Pancreas (tissue), 10 donors: ENCODE data around the gene POLA1. TPM values are rescaled to one million over a fixed set of nuclear protein-coding genes. Genes with fewer than 3 reads are reported as not detected.

Source experiments
- ATAC-seq, 4 donors: fragments of 200-7000 bp; cut with Tn5 transposase; one replicate each; pipeline versions ENCODE4 v1.8.0 to v1.9.1; 2020; ENCODE audit warnings: mild to moderate bottlenecking in 4 of 4, moderate library complexity in 4 of 4
- DNase-seq, 6 donors: peaks; one replicate each; pipeline ENCODE4 v3.0.0-alpha.2; 2020
- FAIRE-seq: peaks from 2 replicates; lab custom pipeline; 2012; peaks lifted over from hg19 to GRCh38; lab: Jason Lieb, UNC
- H3K27ac ChIP-seq, 4 donors: fragments of 200-600 bp; sonication (generic); 1 replicate in 3 of 4; 2 replicates in 1 of 4; pipeline versions ENCODE4 v1.5.0 to v1.8.0; 2020
- H3K27me3 ChIP-seq, 4 donors: fragments of 200-600 bp; one replicate each; pipeline ENCODE4 v1.8.0; 2021
- H3K36me3 ChIP-seq, 3 donors: fragments of 200-600 bp; sonication (generic) in 1 of 3; one replicate each; pipeline versions ENCODE4 v1.5.0 to v1.8.0; 2020 to 2021
- H3K4me1 ChIP-seq, 3 donors: fragments of 200-600 bp; one replicate each; pipeline ENCODE4 v1.8.0; 2021
- H3K4me3 ChIP-seq, 4 donors: fragments of 200-600 bp; sonication (generic) in 2 of 4; one replicate each; pipeline versions ENCODE4 v1.5.0 to v1.8.0; 2020 to 2021
- H3K9me3 ChIP-seq, 4 donors: fragments of 200-600 bp; one replicate each; pipeline ENCODE4 v1.8.0; 2021
- WGBS, 2 donors: extraction: QIAGEN DNeasy Blood & Tissue Kit; methylation state at CpG; one replicate each; pipeline ENCODE4 v1.1.7; 2013; 5-methylcytosine and 5-hydroxymethylcytosine counted together
- intact Hi-C, 3 donors: fragments of 100-400 bp; cut with DNase I; formaldehyde crosslinking; loops; one replicate each; pipeline versions ENCODE4 v1.11.1 to v1.14.2; 2022
- polyA plus RNA-seq, 2 donors: library from polyadenylated mRNA; stranded (reverse); fragments of 200-250 nt; gene quantifications; one replicate each; pipeline ENCODE4 v1.2.3, GENCODE V29; 2013
- total RNA-seq, 6 donors: library from RNA; stranded (reverse); fragmentation: NEBNext Ultra II Directional in 4 of 6; extraction: Animal tissue kit (Norgen Biotek cat#: 25700) in 4 of 6; gene quantifications; one replicate each; pipeline versions ENCODE4 v1.2.1 to v1.2.4, GENCODE V29; 2021 to 2023
- TF ChIP-seq, protein P1 (sequence below), 4 donors: fragments of 200-600 bp; sonication (generic) in 3 of 4; IDR thresholded peaks; one replicate each; pipeline versions ENCODE4 v1.5.0 to v1.8.0; 2021; ENCODE audit warnings: antibody characterized with exemption in 4 of 4
- donor health status: healthy with polysubstance abuse.
- donor health status: DM: no; HTN: no; CAD: no; lungs with moderate emphysema.
- donor health status: DM: no; HTN: no; CAD: no.
- donor health status: control.
- donor health status: control.
- donor health status: Bipolar disorder and iron deficiency.
- donor health status: DM: yes; HTN: yes; CAD: no.
- donor health status: DM: no; HTN: no; CAD: no.
- donor health status: DM: no; HTN: no; CAD: no.
- donor health status: DM: yes; HTN: yes; CAD: no.

The POLA1 gene
- total and polyA plus RNA-seq, 8 donors = 1.4 to 6.1 (median 4.4) TPM

GRCh38 chrX:24760363-24761000 lies 66.8 kb downstream of the POLA1 start:
- Histone ChIP-seq H3K9me3 (no peaks in the 10 kb centered on the region), H3K27ac (no peak overlapping the region), H3K4me1 (no peaks in the 10 kb centered on the region), H3K27me3 (no peaks in the 10 kb centered on the region), H3K4me3 (no peak overlapping the region), H3K36me3 (no peaks in the 10 kb centered on the region)
- no peak for ATAC-seq
- intact Hi-C loops = no loop called here
- FAIRE-seq = no peak
- DNase-seq = no peak
- TF ChIP-seq, protein P1, sequence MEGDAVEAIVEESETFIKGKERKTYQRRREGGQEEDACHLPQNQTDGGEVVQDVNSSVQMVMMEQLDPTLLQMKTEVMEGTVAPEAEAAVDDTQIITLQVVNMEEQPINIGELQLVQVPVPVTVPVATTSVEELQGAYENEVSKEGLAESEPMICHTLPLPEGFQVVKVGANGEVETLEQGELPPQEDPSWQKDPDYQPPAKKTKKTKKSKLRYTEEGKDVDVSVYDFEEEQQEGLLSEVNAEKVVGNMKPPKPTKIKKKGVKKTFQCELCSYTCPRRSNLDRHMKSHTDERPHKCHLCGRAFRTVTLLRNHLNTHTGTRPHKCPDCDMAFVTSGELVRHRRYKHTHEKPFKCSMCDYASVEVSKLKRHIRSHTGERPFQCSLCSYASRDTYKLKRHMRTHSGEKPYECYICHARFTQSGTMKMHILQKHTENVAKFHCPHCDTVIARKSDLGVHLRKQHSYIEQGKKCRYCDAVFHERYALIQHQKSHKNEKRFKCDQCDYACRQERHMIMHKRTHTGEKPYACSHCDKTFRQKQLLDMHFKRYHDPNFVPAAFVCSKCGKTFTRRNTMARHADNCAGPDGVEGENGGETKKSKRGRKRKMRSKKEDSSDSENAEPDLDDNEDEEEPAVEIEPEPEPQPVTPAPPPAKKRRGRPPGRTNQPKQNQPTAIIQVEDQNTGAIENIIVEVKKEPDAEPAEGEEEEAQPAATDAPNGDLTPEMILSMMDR (IDR thresholded peaks at IDR 0.05) = no peak
- 71 to 84% methylated on average over 4 of the region's 4 CpGs for WGBS, 2 donors

GRCh38 chrX:24761306-24761705 lies 67.6 kb downstream of the POLA1 start:
- intact Hi-C loops = no loop called here
- DNase-seq = no peak
- Histone ChIP-seq H3K36me3 (no peaks in the 10 kb centered on the region), H3K9me3 (no peaks in the 10 kb centered on the region), H3K4me1 (no peaks in the 10 kb centered on the region), H3K27me3 (no peaks in the 10 kb centered on the region), H3K27ac (no peak overlapping the region), H3K4me3 (no peak overlapping the region)
- ATAC-seq = no peak
- WGBS, 2 donors = 75 to 85% methylated on average over 6 of the region's 6 CpGs
- no peak for FAIRE-seq
- TF ChIP-seq, protein P1 (IDR thresholded peaks at IDR 0.05) = no peak

GRCh38 chrX:24763989-24764388 lies 70.3 kb downstream of the POLA1 start:
- Histone ChIP-seq H3K27ac (no peak overlapping the region), H3K4me1 (no peaks in the 10 kb centered on the region), H3K27me3 (no peaks in the 10 kb centered on the region), H3K4me3 (no peak overlapping the region), H3K9me3 (no peaks in the 10 kb centered on the region), H3K36me3 (no peaks in the 10 kb centered on the region)
- no peak for DNase-seq
- no peak for FAIRE-seq
- intact Hi-C loops = no loop called here
- TF ChIP-seq, protein P1 (IDR thresholded peaks at IDR 0.05) = no peak
- ATAC-seq = no peak
- 62 to 89% methylated on average over 3 of the region's 3 CpGs for WGBS, 2 donors

GRCh38 chrX:24767557-24767956 lies 73.8 kb downstream of the POLA1 start:
- intact Hi-C loops = no loop called here
- TF ChIP-seq, protein P1 (IDR thresholded peaks at IDR 0.05) = no peak
- Histone ChIP-seq H3K4me3 (no peak overlapping the region), H3K36me3 (no peaks in the 10 kb centered on the region), H3K27me3 (peaks cover 0 to 3% (median 0%) of the 10 kb centered on the region in 4 donors), H3K9me3 (no peaks in the 10 kb centered on the region), H3K27ac (no peak overlapping the region), H3K4me1 (no peaks in the 10 kb centered on the region)
- DNase-seq = no peak
- WGBS, 2 donors = 63 to 94% methylated on average over 1 of the region's 1 CpG
- no peak for FAIRE-seq
- no peak for ATAC-seq

DNA sequence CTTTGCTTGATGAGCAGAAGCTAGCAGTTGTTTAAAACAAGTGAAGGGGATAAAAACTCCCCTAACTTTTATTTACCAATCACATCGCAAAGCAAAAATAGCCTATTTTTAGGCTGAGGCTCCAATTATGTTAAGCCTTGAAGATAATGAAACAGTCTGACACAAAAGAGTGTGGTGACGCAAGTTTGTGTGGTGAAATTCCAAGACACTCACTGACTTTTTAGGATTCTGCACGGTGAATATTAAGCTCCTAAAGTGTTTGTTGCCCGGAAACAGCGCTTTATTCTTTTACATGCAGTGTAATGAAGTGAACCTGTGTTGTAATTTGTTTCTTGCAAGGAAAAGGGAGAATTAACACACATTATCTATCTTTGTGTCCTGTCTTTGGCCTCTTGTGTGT lies 74.8 kb downstream of the POLA1 start:
- H3K4me3 ChIP-seq = no peak overlapping the region
- WGBS, 2 donors = 90 to 98% methylated on average over 5 of the region's 5 CpGs
- H3K36me3 ChIP-seq = no peaks in the 10 kb centered on the region
- H3K9me3 ChIP-seq = no peaks in the 10 kb centered on the region
- TF ChIP-seq, protein P1 (IDR thresholded peaks at IDR 0.05) = no peak
- H3K27ac ChIP-seq = no peak overlapping the region
- no peaks in the 10 kb centered on the region for H3K4me1 ChIP-seq
- ATAC-seq (no peak), DNase-seq (no peak), FAIRE-seq (no peak)
- peaks cover 0 to 5% (median 0%) of the 10 kb centered on the region in 4 donors for H3K27me3 ChIP-seq
- intact Hi-C loops = no loop called here
